Caco-2 (cell line): Measurements from ENCODE around the gene ASCC1. TPM values are rescaled to one million over a fixed set of nuclear protein-coding genes. Genes with fewer than 3 reads are reported as not detected.

Source experiments
- BruUV-seq: library from RNA; stranded (reverse); fragments of 400-500 nt; replicated peaks from 2 replicates; lab custom pipeline; 2021; lab: Mats Ljungman, UMichigan
- CTCF ChIA-PET: fragments of 300-600 bp; sonication (Branson Sonifier 250); formaldehyde crosslinking; loops from one replicate; lab custom pipeline; 2022; ENCODE audit warnings: antibody characterized with exemption; lab: Charles Lee
- POLR2A ChIA-PET: fragments of 300-600 bp; sonication (Branson Sonifier 250); formaldehyde crosslinking; loops from one replicate; lab custom pipeline; 2022; ENCODE audit warnings: antibody characterized with exemption; lab: Charles Lee
- DNase-seq, 2 experiments: peaks; one replicate each; pipeline versions ENCODE4 v3.0.0 to v3.0.0-alpha.2; 2020 to 2022
- H3K27me3 ChIP-seq: replicated peaks from 2 replicates; pipeline ENCODE4 v1.6.0; 2011; ENCODE audit warnings: low read length; ENCODE audit not compliant: control insufficient read depth, insufficient read depth
- H3K36me3 ChIP-seq: 2 replicates; pipeline ENCODE4 v1.5.1; 2011; ENCODE audit warnings: low read length; ENCODE audit not compliant: control insufficient read depth, insufficient read depth
- H3K4me1 ChIP-seq: fragments of 250-450 bp; sonication (Bioruptor Pico); 2 replicates; pipeline ENCODE4 v1.5.1; 2020; ENCODE audit warnings: mild to moderate bottlenecking
- H3K4me3 ChIP-seq: 2 replicates; pipeline ENCODE4 v1.5.1; 2011; ENCODE audit warnings: low read depth, mild to moderate bottlenecking, control low read depth, low read length
- H3K9me3 ChIP-seq: fragments of 250-450 bp; sonication (Bioruptor Pico); 2 replicates; pipeline ENCODE4 v1.5.1; 2020; ENCODE audit warnings: mild to moderate bottlenecking, moderate library complexity
- H3K27ac Mint-ChIP-seq: one replicate; pipeline ENCODE4 v1.8.0; 2022; ENCODE audit warnings: mixed read lengths; ENCODE audit not compliant: unreplicated experiment
- H3K27me3 Mint-ChIP-seq: one replicate; pipeline ENCODE4 v1.8.0; 2022; ENCODE audit warnings: mixed read lengths; ENCODE audit not compliant: insufficient read depth, unreplicated experiment
- H3K36me3 Mint-ChIP-seq: one replicate; pipeline ENCODE4 v1.8.0; 2022; ENCODE audit warnings: mild to moderate bottlenecking, mixed read lengths; ENCODE audit not compliant: insufficient read depth, unreplicated experiment
- H3K4me1 Mint-ChIP-seq: one replicate; pipeline ENCODE4 v1.8.0; 2022; ENCODE audit warnings: low read depth, mixed read lengths; ENCODE audit not compliant: unreplicated experiment
- H3K4me3 Mint-ChIP-seq: one replicate; pipeline ENCODE4 v1.8.0; 2022; ENCODE audit warnings: mild to moderate bottlenecking, moderate library complexity, mixed read lengths; ENCODE audit not compliant: unreplicated experiment
- H3K9me3 Mint-ChIP-seq: one replicate; pipeline ENCODE4 v1.8.0; 2022; ENCODE audit warnings: mixed read lengths; ENCODE audit not compliant: unreplicated experiment
- intact Hi-C: fragments of 100-400 bp; cut with micrococcal nuclease; formaldehyde crosslinking; loops from one replicate; pipeline ENCODE4 v1.10.0; 2022; ENCODE audit not compliant: unreplicated experiment
- total RNA-seq: library from RNA; stranded (reverse); gene quantifications from 2 replicates; pipeline ENCODE4 v1.2.3, GENCODE V29; 2022
- TF ChIP-seq, protein P1 (sequence below), 2 experiments: fragments of 200-600 bp in 1 of 2; IDR thresholded peaks; 1 replicate in 1 of 2; 2 replicates in 1 of 2; pipeline versions ENCODE4 v1.5.1 to v1.8.0; 2011 to 2022; ENCODE audit warnings: antibody characterized with exemption in 1 of 2, control low read depth in 1 of 2, inconsistent platforms in 1 of 2, low read depth in 1 of 2, low read length in 1 of 2, mild to moderate bottlenecking in 1 of 2, moderate library complexity in 1 of 2; ENCODE audit not compliant: insufficient read depth in 1 of 2, severe bottlenecking in 1 of 2, unreplicated experiment in 1 of 2

Gene ASCC1
- total RNA-seq, 1 experiment from 2014 or later, result 73.7 TPM

- H3K4me3 Mint-ChIP-seq, result no peak overlapping the region
- Histone ChIP-seq H3K9me3 (no peaks in the 10 kb centered on the region), H3K27me3 (no peaks in the 10 kb centered on the region), H3K4me3 (no peak overlapping the region), H3K36me3 (peaks cover 3% of the 10 kb centered on the region; the same call in 1 of the 2 replicates), H3K4me1 (peaks cover 11% of the 10 kb centered on the region)
- ChIA-PET CTCF (no interaction called here), POLR2A (no interaction called here)
- H3K9me3 Mint-ChIP-seq, result no peaks in the 10 kb centered on the region
- no peak overlapping the region for H3K27ac Mint-ChIP-seq
- no peaks in the 10 kb centered on the region for H3K27me3 Mint-ChIP-seq
- no peak for DNase-seq
- peaks cover 25% of the 10 kb centered on the region for H3K36me3 Mint-ChIP-seq
- TF ChIP-seq, protein P1, sequence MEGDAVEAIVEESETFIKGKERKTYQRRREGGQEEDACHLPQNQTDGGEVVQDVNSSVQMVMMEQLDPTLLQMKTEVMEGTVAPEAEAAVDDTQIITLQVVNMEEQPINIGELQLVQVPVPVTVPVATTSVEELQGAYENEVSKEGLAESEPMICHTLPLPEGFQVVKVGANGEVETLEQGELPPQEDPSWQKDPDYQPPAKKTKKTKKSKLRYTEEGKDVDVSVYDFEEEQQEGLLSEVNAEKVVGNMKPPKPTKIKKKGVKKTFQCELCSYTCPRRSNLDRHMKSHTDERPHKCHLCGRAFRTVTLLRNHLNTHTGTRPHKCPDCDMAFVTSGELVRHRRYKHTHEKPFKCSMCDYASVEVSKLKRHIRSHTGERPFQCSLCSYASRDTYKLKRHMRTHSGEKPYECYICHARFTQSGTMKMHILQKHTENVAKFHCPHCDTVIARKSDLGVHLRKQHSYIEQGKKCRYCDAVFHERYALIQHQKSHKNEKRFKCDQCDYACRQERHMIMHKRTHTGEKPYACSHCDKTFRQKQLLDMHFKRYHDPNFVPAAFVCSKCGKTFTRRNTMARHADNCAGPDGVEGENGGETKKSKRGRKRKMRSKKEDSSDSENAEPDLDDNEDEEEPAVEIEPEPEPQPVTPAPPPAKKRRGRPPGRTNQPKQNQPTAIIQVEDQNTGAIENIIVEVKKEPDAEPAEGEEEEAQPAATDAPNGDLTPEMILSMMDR (IDR thresholded peaks at IDR 0.05; ENCODE audit: insufficient read depth in 1 of 2, low read depth in 1 of 2, low read length in 1 of 2, severe bottlenecking in 1 of 2, unreplicated experiment in 1 of 2), result no peak
- H3K4me1 Mint-ChIP-seq, result peaks cover 11% of the 10 kb centered on the region
- intact Hi-C loops, result no loop called here
- BruUV-seq, result no TSS peak
Measured at GRCh38 chr10:72162978-72163377, 53.1 kb downstream of the ASCC1 start.

- ChIA-PET CTCF (no interaction called here), POLR2A (no interaction called here)
- no peaks in the 10 kb centered on the region for H3K4me1 Mint-ChIP-seq
- intact Hi-C loops, result no loop called here
- no peak overlapping the region for H3K27ac Mint-ChIP-seq
- Histone ChIP-seq H3K9me3 (no peaks in the 10 kb centered on the region), H3K27me3 (no peaks in the 10 kb centered on the region), H3K36me3 (0 out of 2 replicates have a peak, but pooled peaks cover 1% of the 10 kb centered on the region), H3K4me3 (no peak overlapping the region), H3K4me1 (no peaks in the 10 kb centered on the region)
- H3K36me3 Mint-ChIP-seq, result peaks cover 24% of the 10 kb centered on the region
- no peak for DNase-seq
- no peak overlapping the region for H3K4me3 Mint-ChIP-seq
- no peaks in the 10 kb centered on the region for H3K27me3 Mint-ChIP-seq
- TF ChIP-seq, protein P1 (IDR thresholded peaks at IDR 0.05; ENCODE audit: insufficient read depth in 1 of 2, low read depth in 1 of 2, low read length in 1 of 2, severe bottlenecking in 1 of 2, unreplicated experiment in 1 of 2), result no peak
- BruUV-seq, result no TSS peak
- H3K9me3 Mint-ChIP-seq, result no peaks in the 10 kb centered on the region
Measured at GRCh38 chr10:72158176-72158575, 57.9 kb downstream of the ASCC1 start.

DNA sequence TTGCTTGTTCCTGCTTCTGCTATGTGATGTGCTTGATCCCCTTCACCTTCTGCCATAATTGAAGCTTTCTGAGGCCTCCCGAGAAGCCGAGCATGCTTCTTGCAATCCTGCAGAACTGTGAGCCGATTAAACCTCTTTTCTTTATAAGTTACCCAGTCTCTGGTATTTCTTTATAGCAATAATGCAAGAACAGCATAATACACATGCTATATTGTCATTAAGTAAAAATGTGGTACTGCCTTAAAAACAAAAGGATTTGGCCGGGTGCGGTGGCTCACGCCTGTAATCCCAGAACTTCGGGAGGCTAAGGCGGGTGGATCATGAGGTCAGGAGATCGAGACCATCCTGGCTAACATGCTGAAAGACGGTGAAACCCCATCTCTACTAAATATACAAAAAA lies 59.9 kb downstream of the ASCC1 start:
- H3K4me1 ChIP-seq, result no peaks in the 10 kb centered on the region
- H3K4me3 ChIP-seq, result no peak overlapping the region
- Mint-ChIP-seq H3K27ac (no peak overlapping the region), H3K4me3 (no peak overlapping the region), H3K4me1 (no peaks in the 10 kb centered on the region), H3K27me3 (no peaks in the 10 kb centered on the region), H3K9me3 (no peaks in the 10 kb centered on the region), H3K36me3 (peaks cover 23% of the 10 kb centered on the region)
- ChIA-PET POLR2A (no interaction called here), CTCF (no interaction called here)
- no peak for DNase-seq
- 0 out of 2 replicates have a peak, but pooled peaks cover 1% of the 10 kb centered on the region for H3K36me3 ChIP-seq
- BruUV-seq, result no TSS peak
- no peaks in the 10 kb centered on the region for H3K9me3 ChIP-seq
- intact Hi-C loops, result no loop called here
- H3K27me3 ChIP-seq, result no peaks in the 10 kb centered on the region
- TF ChIP-seq, protein P1 (IDR thresholded peaks at IDR 0.05; ENCODE audit: insufficient read depth in 1 of 2, low read depth in 1 of 2, low read length in 1 of 2, severe bottlenecking in 1 of 2, unreplicated experiment in 1 of 2), result no peak
